ENCODE measurements around the gene TTC24.
A peak's percentile ranks its signal among the peaks of the same experiment; 100 is the strongest.
"Not testable (repeated sequence)": the region's sequence is repeated elsewhere in the genome, so short reads cannot be mapped to it uniquely, and the experiment has no call there.

The TTC24 gene

GRCh38 chr1:156612666-156613065 lies 33.1 kb downstream of the TTC24 start:
- no peak for DNase-seq

GRCh38 chr1:156615946-156616345 lies 36.4 kb downstream of the TTC24 start:
- DNase-seq = no peak

- no peak for DNase-seq
Observed at GRCh38 chr1:156616463-156616862, 36.9 kb downstream of the TTC24 start.

DNA sequence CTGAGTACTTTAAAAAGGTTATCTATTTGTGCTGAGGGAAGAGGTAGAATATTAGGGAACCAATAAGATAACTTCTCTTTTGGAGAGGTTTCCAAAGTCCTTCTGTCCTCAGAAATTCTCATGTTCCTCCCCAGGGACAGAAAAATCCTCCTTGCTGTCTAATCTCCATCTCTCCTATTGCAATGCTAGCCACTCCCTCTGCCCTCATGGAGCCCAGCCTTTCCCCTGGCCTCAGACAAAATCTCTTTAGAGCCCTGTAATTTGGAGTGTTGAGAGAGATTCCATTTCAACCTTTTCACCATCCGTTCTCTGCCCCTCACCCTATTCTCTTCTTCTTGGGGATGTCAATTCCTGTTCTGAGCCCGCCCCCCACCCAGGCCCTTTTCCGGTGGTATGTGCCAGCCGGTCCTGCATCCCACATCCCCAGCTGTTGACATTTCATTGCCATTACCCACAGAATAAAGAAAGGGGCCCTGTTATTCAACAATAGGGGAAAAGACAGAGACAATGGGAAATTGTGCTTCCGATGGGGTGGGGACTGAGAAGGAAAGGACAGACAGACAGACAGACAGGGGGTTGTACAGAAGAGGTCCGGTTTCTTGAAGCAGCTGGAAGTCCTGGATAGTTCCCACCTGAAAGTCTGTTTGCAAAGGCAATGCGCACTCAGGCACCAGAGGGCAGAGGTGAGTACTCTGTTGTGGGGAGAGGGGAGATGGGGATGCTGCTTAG lies 39.5 kb downstream of the TTC24 start, which contains the start of gene HAPLN2:
Gene HAPLN2, plus strand, starts transcription at position 563 of the 729 bp plus-strand sequence. CDS start 4,076 bp downstream, outside the sequence.
- DNase-seq = no peak

- no peak for DNase-seq
Observed at GRCh38 chr1:156619582-156619955, 40.0 kb downstream of the TTC24 start.

GRCh38 chr1:156622581-156623297 lies 43.2 kb downstream of the TTC24 start:
- no peak for DNase-seq

DNA sequence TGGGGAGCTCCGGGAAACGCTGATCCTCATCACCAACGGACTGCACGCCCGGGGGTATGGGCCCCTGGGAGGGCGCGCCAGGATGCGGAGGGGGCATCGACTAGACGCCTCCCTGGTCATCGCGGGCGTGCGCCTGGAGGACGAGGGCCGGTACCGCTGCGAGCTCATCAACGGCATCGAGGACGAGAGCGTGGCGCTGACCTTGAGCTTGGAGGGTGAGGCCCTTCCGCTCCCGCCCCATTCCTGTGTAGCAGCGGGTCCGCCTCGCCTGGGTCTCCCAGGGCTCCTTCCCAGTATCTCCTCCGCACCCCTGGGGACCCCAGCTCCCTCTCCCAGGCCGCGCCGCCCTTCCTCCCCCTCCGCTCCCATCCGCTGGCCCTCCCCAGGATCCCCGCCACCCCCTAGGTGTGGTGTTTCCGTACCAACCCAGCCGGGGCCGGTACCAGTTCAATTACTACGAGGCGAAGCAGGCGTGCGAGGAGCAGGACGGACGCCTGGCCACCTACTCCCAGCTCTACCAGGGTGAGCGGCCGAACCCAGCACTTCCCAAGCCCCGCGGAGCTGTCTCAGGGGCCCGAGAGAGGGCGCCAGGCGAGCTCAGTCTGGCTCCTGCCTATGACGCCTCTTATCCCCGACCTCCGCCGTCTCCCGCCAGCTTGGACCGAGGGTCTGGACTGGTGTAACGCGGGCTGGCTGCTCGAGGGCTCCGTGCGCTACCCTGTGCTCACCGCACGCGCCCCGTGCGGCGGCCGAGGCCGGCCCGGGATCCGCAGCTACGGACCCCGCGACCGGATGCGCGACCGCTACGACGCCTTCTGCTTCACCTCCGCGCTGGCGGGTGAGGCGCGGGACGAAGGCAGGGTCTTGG lies 44.7 kb downstream of the TTC24 start:
- DNase-seq = no peak

- no peak for DNase-seq
Observed at GRCh38 chr1:156624814-156625435, 45.4 kb downstream of the TTC24 start.

GRCh38 chr1:156625436-156626078 lies 46.0 kb downstream of the TTC24 start:
- no peak for DNase-seq

GRCh38 chr1:156626079-156626438 lies 46.5 kb downstream of the TTC24 start:
- no peak for DNase-seq

GRCh38 chr1:156627313-156627880 lies 47.9 kb downstream of the TTC24 start:
- peak; percentile 66 for DNase-seq

- DNase-seq = no peak
Observed at GRCh38 chr1:156629823-156630449, 50.4 kb downstream of the TTC24 start.

DNA sequence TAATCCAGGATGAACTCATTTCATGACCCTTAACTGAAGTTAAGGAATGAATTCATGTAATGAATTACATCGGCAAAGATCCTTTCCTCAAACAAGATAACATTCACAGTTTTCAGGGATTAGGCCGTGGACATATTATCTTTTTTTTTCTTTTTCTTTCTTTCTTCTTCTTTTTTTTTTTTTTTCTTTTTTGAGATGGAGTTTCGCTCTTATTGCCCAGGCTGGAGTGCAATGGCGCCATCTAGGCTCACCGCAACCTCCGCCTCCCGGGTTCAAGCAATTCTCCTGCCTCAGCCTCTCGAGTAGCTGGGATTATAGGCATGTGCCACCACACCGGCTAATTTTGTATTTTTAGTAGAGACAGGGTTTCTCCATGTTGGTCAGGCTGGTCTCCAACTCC lies 51.6 kb downstream of the TTC24 start:
- DNase-seq = not testable (repeated sequence)

DNA sequence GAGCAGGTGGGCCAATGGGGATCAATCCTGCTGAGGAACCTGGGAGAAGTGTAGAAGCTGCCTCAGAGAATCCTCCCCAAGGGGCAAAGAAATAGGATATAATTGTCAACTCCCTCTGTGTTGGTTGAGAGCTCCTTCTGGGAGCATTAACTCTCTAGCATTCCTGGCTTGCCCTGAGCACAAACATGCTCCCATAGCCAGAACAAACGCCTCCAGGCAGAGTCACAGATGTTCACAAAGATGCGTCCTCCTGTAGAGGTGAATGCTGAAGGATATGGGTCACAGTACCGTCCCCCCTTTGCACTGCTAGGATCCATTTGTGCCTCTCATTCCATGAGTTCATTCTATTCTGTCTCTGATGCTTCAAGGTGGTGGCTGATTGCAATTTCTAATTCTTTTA lies 52.8 kb downstream of the TTC24 start:
- DNase-seq = no peak
